OCI-LY7 (cell line): ENCODE data around the gene CYB5R3. TPM values are rescaled to one million over a fixed set of nuclear protein-coding genes. Genes with fewer than 3 reads are reported as not detected.
"Not testable (repeated sequence)": the region's sequence is repeated elsewhere in the genome, so short reads cannot be mapped to it uniquely, and the experiment has no call there.

Source experiments
- BruUV-seq: library from RNA; stranded (reverse); fragments of 400-500 nt; replicated peaks from 2 replicates; lab custom pipeline; 2021; lab: Mats Ljungman, UMichigan
- CTCF ChIA-PET: fragments of 300-600 bp; sonication (Branson Sonifier 250); formaldehyde crosslinking; loops from one replicate; lab custom pipeline; 2022; ENCODE audit warnings: antibody characterized with exemption; ENCODE audit not compliant: unreplicated experiment; lab: Charles Lee
- POLR2A ChIA-PET: fragments of 300-600 bp; sonication (Branson Sonifier 250); formaldehyde crosslinking; loops from one replicate; lab custom pipeline; 2022; ENCODE audit warnings: antibody characterized with exemption; lab: Charles Lee
- DNase-seq: peaks from one replicate; pipeline ENCODE4 v3.0.0-alpha.2; 2015; ENCODE audit warnings: low spot score
- H2AFZ ChIP-seq: fragments of 200-600 bp; sonication (generic), shearing (Covaris generic); 2 replicates; pipeline ENCODE4 v1.6.1; 2014; ENCODE audit warnings: mild to moderate bottlenecking, antibody characterized with exemption, low read length, moderate library complexity
- H3K27ac ChIP-seq: fragments of 200-600 bp; sonication (generic); 2 replicates; pipeline ENCODE4 v1.5.1; 2014; ENCODE audit warnings: mixed run types, low read depth, mild to moderate bottlenecking, moderate library complexity, low read length, inconsistent platforms; ENCODE audit not compliant: poor library complexity, severe bottlenecking
- H3K36me3 ChIP-seq: fragments of 200-600 bp; sonication (generic); 2 replicates; pipeline ENCODE4 v1.6.1; 2014; ENCODE audit warnings: mild to moderate bottlenecking, antibody characterized with exemption, low read length, moderate library complexity, mixed read lengths; ENCODE audit not compliant: insufficient read depth
- H3K4me1 ChIP-seq: fragments of 200-600 bp; sonication (generic); 2 replicates; pipeline ENCODE4 v1.5.1; 2014; ENCODE audit warnings: mild to moderate bottlenecking, low read length; ENCODE audit not compliant: insufficient read depth, poor library complexity, severe bottlenecking
- H3K4me2 ChIP-seq: fragments of 200-600 bp; sonication (generic); 2 replicates; pipeline ENCODE4 v1.6.1; 2014; ENCODE audit warnings: mild to moderate bottlenecking, low read length
- H3K4me3 ChIP-seq: fragments of 200-600 bp; sonication (generic); 2 replicates; pipeline ENCODE4 v1.5.1; 2014; ENCODE audit warnings: mild to moderate bottlenecking, low read depth, low read length; ENCODE audit not compliant: poor library complexity, severe bottlenecking
- H3K79me2 ChIP-seq: fragments of 200-600 bp; sonication (generic); 2 replicates; pipeline ENCODE4 v1.6.1; 2016; ENCODE audit warnings: low read depth, mild to moderate bottlenecking, low read length, moderate library complexity, mixed read lengths; ENCODE audit not compliant: insufficient read depth
- H3K9me2 ChIP-seq: fragments of 200-600 bp; sonication (generic); 2 replicates; pipeline ENCODE4 v1.6.1; 2016; ENCODE audit warnings: mild to moderate bottlenecking, low read length, mixed read lengths; ENCODE audit not compliant: insufficient read depth
- H3K9me3 ChIP-seq: fragments of 200-600 bp; sonication (generic); 2 replicates; pipeline ENCODE4 v1.6.1; 2014; ENCODE audit warnings: mild to moderate bottlenecking, mixed run types, low read length, mixed read lengths
- H4K20me1 ChIP-seq: fragments of 200-600 bp; sonication (generic); 2 replicates; pipeline ENCODE4 v1.6.1; 2014; ENCODE audit warnings: mild to moderate bottlenecking, antibody characterized with exemption, low read length, moderate library complexity, mixed read lengths; ENCODE audit not compliant: insufficient read depth
- CTCF ChIP-seq: fragments of 200-600 bp; sonication (generic); conservative IDR thresholded peaks from 2 replicates; pipeline ENCODE4 v1.5.1; 2014; ENCODE audit warnings: mild to moderate bottlenecking, antibody characterized with exemption, low read length, moderate library complexity, mixed read lengths
- EZH2phosphoT487 ChIP-seq: fragments of 200-600 bp; sonication (generic); IDR thresholded peaks from 2 replicates; pipeline ENCODE4 v1.6.1; 2018; ENCODE audit warnings: low read depth, borderline replicate concordance, mild to moderate bottlenecking, mixed run types, antibody characterized with exemption, low read length, moderate library complexity, mixed read lengths
- intact Hi-C: fragments of 100-400 bp; cut with micrococcal nuclease; formaldehyde crosslinking; loops from one replicate; pipeline ENCODE4 v1.10.0; 2022; ENCODE audit not compliant: unreplicated experiment
- total RNA-seq, 2 experiments: library from RNA; depleted of rRNA in 1 of 2; stranded (reverse); fragments of >200 nt in 1 of 2; shearing (Covaris generic) in 1 of 2; gene quantifications; 2 replicates each; pipeline ENCODE4 v1.2.3, GENCODE V29; 2014 to 2022

The CYB5R3 gene
- total RNA-seq, 2 experiments from 2014 or later = 38.0 to 68.9 TPM

- ChIA-PET CTCF (no interaction called here), POLR2A (interaction anchor here (0.7 kb wide), 1 partner anchor 8 kb away, joined by 3 read pairs; no protein-coding TSS in a partner anchor)
- no peak for DNase-seq
- H3K9me2 ChIP-seq = no peaks in the 10 kb centered on the region
- no peaks in the 10 kb centered on the region for H3K9me3 ChIP-seq
- H3K27ac ChIP-seq = no peak overlapping the region
- BruUV-seq = no TSS peak
- H2AFZ ChIP-seq = no peak overlapping the region
- H3K4me2 ChIP-seq = no peak overlapping the region
- peaks cover 20% of the 10 kb centered on the region for H3K79me2 ChIP-seq
- H4K20me1 ChIP-seq = peaks cover 14% of the 10 kb centered on the region
- no peak overlapping the region for H3K4me3 ChIP-seq
- H3K4me1 ChIP-seq = peaks cover 32% of the 10 kb centered on the region
- intact Hi-C loops = loop anchor here (10.0 kb wide), 1 partner anchor 1173 kb away; the partner anchor contains the start of gene TOB2
- no peak for TF ChIP-seq EZH2phosphoT487
- no peak for TF ChIP-seq CTCF
- H3K36me3 ChIP-seq = peaks cover 17% of the 10 kb centered on the region; the same call in 1 of the 2 replicates
Measured at GRCh38 chr22:42617155-42617983, 31.8 kb downstream of the CYB5R3 start.

DNA sequence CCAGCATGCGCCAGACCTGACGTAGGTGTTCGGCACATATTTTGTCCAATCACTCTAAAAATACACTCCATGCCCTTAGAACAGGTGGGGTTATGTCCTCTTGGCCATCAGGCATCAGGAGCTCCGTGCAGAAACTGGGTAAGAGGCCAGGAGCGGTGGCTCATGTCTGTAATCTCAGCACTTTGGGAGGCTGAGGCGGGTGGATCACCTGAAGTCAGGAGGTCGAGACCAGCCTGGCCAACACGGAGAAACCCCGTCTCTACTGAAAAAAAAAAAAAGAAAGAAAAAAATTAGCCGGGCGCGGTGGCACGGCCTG lies 33.4 kb downstream of the CYB5R3 start:
- DNase-seq, CTCF ChIA-PET, H3K9me3 ChIP-seq, BruUV-seq, H3K9me2 ChIP-seq: not testable (repeated sequence)
- Histone ChIP-seq H3K79me2 (peaks cover 36% of the 10 kb centered on the region), H2AFZ (peak overlapping the region; percentile 2; the same call in 1 of the 2 replicates), H3K27ac (peak overlapping the region; percentile 92), H3K36me3 (peaks cover 31% of the 10 kb centered on the region), H3K4me2 (peak overlapping the region; percentile 78), H4K20me1 (peaks cover 25% of the 10 kb centered on the region), H3K4me3 (peak overlapping the region; percentile 85), H3K4me1 (peaks cover 34% of the 10 kb centered on the region)
- intact Hi-C loops = loop anchor here (2.0 to 10.0 kb wide), 2 partner anchors 101 to 1171 kb away; partner anchors contain the start of gene TOB2
- POLR2A ChIA-PET = interaction anchor here (2.0 to 2.7 kb wide), 2 partner anchors 40 to 142 kb away, joined by 6 to 7 read pairs; no protein-coding TSS in a partner anchor

DNA sequence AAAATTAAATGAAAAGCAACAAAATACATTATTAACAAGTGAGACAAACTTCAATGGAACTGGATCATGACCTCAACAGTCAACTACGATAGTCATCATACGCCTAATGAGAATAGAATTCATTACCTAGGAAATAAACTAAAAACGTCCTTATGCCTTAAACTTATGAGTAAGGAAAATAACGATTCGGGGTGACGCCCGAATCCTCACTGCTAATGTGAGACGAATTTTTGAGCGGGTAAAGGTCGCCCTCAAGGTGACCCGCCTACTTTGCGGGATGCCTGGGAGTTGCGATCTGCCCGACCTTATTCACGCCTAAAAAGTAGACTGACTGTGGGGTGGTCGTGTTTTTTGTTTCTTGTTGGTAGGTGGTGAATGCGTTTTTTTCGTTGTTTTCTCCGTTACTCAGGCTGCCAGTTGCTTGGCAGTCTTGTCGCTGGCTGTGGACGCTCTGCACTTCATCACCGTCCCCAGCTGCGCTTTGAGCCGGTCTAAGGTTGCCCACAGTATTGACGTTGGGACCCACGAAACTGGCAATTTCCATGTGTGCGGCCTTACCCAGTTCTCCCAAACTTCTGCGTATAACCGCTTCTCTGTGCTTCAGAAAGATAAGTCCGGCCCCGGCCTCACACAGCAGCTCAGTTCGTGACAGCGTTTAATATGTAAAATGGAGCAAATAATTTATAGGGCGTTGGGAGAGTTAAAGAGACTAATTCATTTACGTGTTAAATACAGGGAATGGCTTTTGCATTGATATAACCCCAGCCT lies 33.9 kb downstream of the CYB5R3 start:
- Histone ChIP-seq H3K9me2 (no peaks in the 10 kb centered on the region), H3K4me3 (peak overlapping the region; percentile 85), H3K27ac (peak overlapping the region; percentile 92), H2AFZ (peak overlapping the region; percentile 56; the same call in 1 of the 2 replicates), H3K4me1 (peaks cover 34% of the 10 kb centered on the region), H3K36me3 (peaks cover 37% of the 10 kb centered on the region), H3K9me3 (no peaks in the 10 kb centered on the region), H4K20me1 (peaks cover 25% of the 10 kb centered on the region), H3K4me2 (peak overlapping the region; percentile 78), H3K79me2 (peaks cover 41% of the 10 kb centered on the region)
- intact Hi-C loops = loop anchor here (2.0 to 10.0 kb wide), 2 partner anchors 102 to 1170 kb away; partner anchors contain the start of gene TOB2
- DNase-seq = peak; percentile 97
- ChIA-PET CTCF (no interaction called here), POLR2A (interaction anchor here (0.7 to 2.7 kb wide), 6 partner anchors 33 to 994 kb away, joined by 3 to 7 read pairs (median 3); partner anchors contain the start of genes DESI1, SERHL2 and XRCC6)
- BruUV-seq = TSS peak; percentile 100
- TF ChIP-seq CTCF (no peak), EZH2phosphoT487 (no peak)
